HT-29 (cell line): ENCODE data around the gene CEP72. TPM values are rescaled to one million over a fixed set of nuclear protein-coding genes. Genes with fewer than 3 reads are reported as not detected.
"Not testable (repeated sequence)": the region's sequence is repeated elsewhere in the genome, so short reads cannot be mapped to it uniquely, and the experiment has no call there.

Experiments
- DNase-seq: peaks from one replicate; pipeline ENCODE4 v3.0.0-alpha.2; 2015; ENCODE audit warnings: low spot score
- total RNA-seq: library from RNA; depleted of rRNA; stranded (reverse); fragments of >200 nt; shearing (Covaris generic); gene quantifications from 2 replicates; pipeline ENCODE4 v1.2.3, GENCODE V29; 2014

CEP72 gene
- total RNA-seq, 1 experiment from 2014 or later, result 31.5 TPM

GRCh38 chr5:682216-682615 is 70.1 kb downstream of the CEP72 start:
- not testable (repeated sequence) for DNase-seq

- not testable (repeated sequence) for DNase-seq
Measured at GRCh38 chr5:682651-683358, 70.7 kb downstream of the CEP72 start.

GRCh38 chr5:683551-684481 is 71.7 kb downstream of the CEP72 start:
- DNase-seq, result no peak

- DNase-seq, result no peak
Measured at GRCh38 chr5:684751-685216, 72.6 kb downstream of the CEP72 start.

- DNase-seq, result no peak
Measured at GRCh38 chr5:685262-686171, 73.4 kb downstream of the CEP72 start.

- DNase-seq, result not testable (repeated sequence)
Measured at GRCh38 chr5:686172-686523, 74.0 kb downstream of the CEP72 start.

GRCh38 chr5:686936-687335 is 74.8 kb downstream of the CEP72 start:
- not testable (repeated sequence) for DNase-seq

GRCh38 chr5:688348-689010 is 76.3 kb downstream of the CEP72 start:
- DNase-seq, result not testable (repeated sequence)

- DNase-seq, result not testable (repeated sequence)
Measured at GRCh38 chr5:690293-690692, 78.2 kb downstream of the CEP72 start.

- not testable (repeated sequence) for DNase-seq
Measured at GRCh38 chr5:691049-691448, 78.9 kb downstream of the CEP72 start.

- no peak for DNase-seq
Measured at GRCh38 chr5:691817-692528, 79.8 kb downstream of the CEP72 start.

GRCh38 chr5:692529-693041 is 80.4 kb downstream of the CEP72 start:
- peak; percentile 26 for DNase-seq

- peak; percentile 75 for DNase-seq
Measured at GRCh38 chr5:693271-694041, 81.3 kb downstream of the CEP72 start, which contains the start of gene TPPP. TPPP (minus strand) TSS chr5:693352; CDS start chr5:678060, 15,292 bp downstream.

- DNase-seq, result not testable (repeated sequence)
Measured at GRCh38 chr5:694042-694431, 81.9 kb downstream of the CEP72 start.

- DNase-seq, result not testable (repeated sequence)
Measured at GRCh38 chr5:695475-695874, 83.3 kb downstream of the CEP72 start.

GRCh38 chr5:696191-696590 is 84.1 kb downstream of the CEP72 start:
- DNase-seq, result not testable (repeated sequence)

GRCh38 chr5:696753-697702 is 84.9 kb downstream of the CEP72 start:
- not testable (repeated sequence) for DNase-seq
